MM.1S (cell line): ENCODE measurements around the gene NMNAT2.

Experiments
- DNase-seq: peaks from one replicate; pipeline ENCODE4 v3.0.0-alpha.2; 2015
- H2AFZ ChIP-seq: fragments of 300-600 bp; sonication (generic); 2 replicates; pipeline ENCODE4 v1.6.0; 2016; ENCODE audit warnings: antibody characterized with exemption, low read length
- H3F3A ChIP-seq: fragments of 300-600 bp; sonication (generic); 2 replicates; pipeline ENCODE4 v1.6.1; 2016; ENCODE audit warnings: mild to moderate bottlenecking, antibody characterized with exemption, low read length, moderate library complexity, mixed read lengths; ENCODE audit not compliant: insufficient read depth
- H3K27ac ChIP-seq: fragments of 300-600 bp; sonication (generic); 2 replicates; pipeline ENCODE4 v1.5.1; 2016; ENCODE audit warnings: mild to moderate bottlenecking, low read length
- H3K27me3 ChIP-seq: fragments of 300-600 bp; sonication (generic); replicated peaks from 2 replicates; pipeline ENCODE4 v1.6.0; 2016; ENCODE audit warnings: low read length; ENCODE audit not compliant: insufficient read depth
- H3K36me3 ChIP-seq: fragments of 300-600 bp; sonication (generic); replicated peaks from 2 replicates; pipeline ENCODE4 v1.6.1; 2016; ENCODE audit warnings: mild to moderate bottlenecking, low read length, mixed read lengths; ENCODE audit not compliant: insufficient read depth
- H3K4me1 ChIP-seq: fragments of 300-600 bp; sonication (generic); 2 replicates; pipeline ENCODE4 v1.6.1; 2016; ENCODE audit warnings: low read length, mixed read lengths
- H3K4me2 ChIP-seq: fragments of 300-600 bp; sonication (generic); 2 replicates; pipeline ENCODE4 v1.6.0; 2016; ENCODE audit warnings: low read depth, low read length
- H3K4me3 ChIP-seq: fragments of 300-600 bp; sonication (generic); 2 replicates; pipeline ENCODE4 v1.5.1; 2016; ENCODE audit warnings: low read length, mixed read lengths
- H3K79me2 ChIP-seq: fragments of 300-600 bp; sonication (generic); 2 replicates; pipeline ENCODE4 v1.6.1; 2016; ENCODE audit warnings: mixed run types, low read length, mixed read lengths
- H3K9ac ChIP-seq: fragments of 300-600 bp; sonication (generic); 2 replicates; pipeline ENCODE4 v1.6.1; 2016; ENCODE audit warnings: low read length, mixed read lengths
- H3K9me2 ChIP-seq: fragments of 300-600 bp; sonication (generic); replicated peaks from 2 replicates; pipeline ENCODE4 v1.6.1; 2016; ENCODE audit warnings: mild to moderate bottlenecking, low read length, mixed read lengths; ENCODE audit not compliant: insufficient read depth
- H3K9me3 ChIP-seq: fragments of 300-600 bp; sonication (generic); replicated peaks from 2 replicates; pipeline ENCODE4 v1.6.1; 2016; ENCODE audit warnings: mild to moderate bottlenecking, low read length, mixed read lengths; ENCODE audit not compliant: insufficient read depth
- H4K20me1 ChIP-seq: fragments of 300-600 bp; sonication (generic); 2 replicates; pipeline ENCODE4 v1.6.1; 2016; ENCODE audit warnings: mild to moderate bottlenecking, low read length, moderate library complexity, mixed read lengths; ENCODE audit not compliant: insufficient read depth
- EZH2 ChIP-seq: fragments of 300-600 bp; sonication (generic); optimal IDR thresholded peaks from 2 replicates; pipeline ENCODE3; 2017; ENCODE audit warnings: low read depth, mild to moderate bottlenecking, antibody characterized with exemption, low read length, mixed read lengths
- EZH2phosphoT487 ChIP-seq: fragments of 300-600 bp; sonication (generic); IDR thresholded peaks from 2 replicates; pipeline ENCODE4 v1.6.1; 2018; ENCODE audit warnings: antibody characterized with exemption, low read length
- TF ChIP-seq, protein P1 (sequence below): fragments of 300-600 bp; sonication (generic); IDR thresholded peaks from 2 replicates; pipeline ENCODE4 v1.5.1; 2016; ENCODE audit warnings: antibody characterized with exemption, low read length, mixed read lengths

The NMNAT2 gene

DNA sequence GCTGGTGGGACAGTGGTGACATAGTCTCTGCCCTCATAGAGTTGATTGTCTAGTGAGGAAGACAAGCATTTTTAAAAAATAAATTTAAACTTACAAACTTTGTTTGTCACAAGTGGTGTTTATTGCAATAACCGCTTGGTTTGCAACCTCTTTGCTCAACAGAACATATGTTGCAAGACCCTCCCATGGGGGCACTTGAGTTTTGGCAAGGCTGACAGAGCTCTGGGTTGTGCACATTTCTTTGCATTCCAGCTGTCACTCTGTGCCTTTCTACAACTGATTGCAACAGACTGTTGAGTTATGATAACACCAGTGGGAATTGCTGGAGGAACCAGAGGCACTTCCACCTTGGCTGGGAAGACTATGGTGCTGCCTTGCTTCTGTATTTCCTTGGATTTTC lies 173.7 kb downstream of the NMNAT2 start:
- Histone ChIP-seq H3K9ac (no peak overlapping the region), H3K27ac (no peak overlapping the region), H3K4me3 (no peak overlapping the region), H3K4me2 (no peak overlapping the region), H3K36me3 (no peaks in the 10 kb centered on the region), H3K4me1 (no peaks in the 10 kb centered on the region), H4K20me1 (no peaks in the 10 kb centered on the region), H2AFZ (no peak overlapping the region), H3F3A (no peaks in the 10 kb centered on the region), H3K9me2 (no peaks in the 10 kb centered on the region), H3K27me3 (no peaks in the 10 kb centered on the region), H3K9me3 (no peaks in the 10 kb centered on the region), H3K79me2 (no peaks in the 10 kb centered on the region)
- DNase-seq, result no peak
- TF ChIP-seq EZH2 (no peak), EZH2phosphoT487 (no peak)
- TF ChIP-seq, protein P1, sequence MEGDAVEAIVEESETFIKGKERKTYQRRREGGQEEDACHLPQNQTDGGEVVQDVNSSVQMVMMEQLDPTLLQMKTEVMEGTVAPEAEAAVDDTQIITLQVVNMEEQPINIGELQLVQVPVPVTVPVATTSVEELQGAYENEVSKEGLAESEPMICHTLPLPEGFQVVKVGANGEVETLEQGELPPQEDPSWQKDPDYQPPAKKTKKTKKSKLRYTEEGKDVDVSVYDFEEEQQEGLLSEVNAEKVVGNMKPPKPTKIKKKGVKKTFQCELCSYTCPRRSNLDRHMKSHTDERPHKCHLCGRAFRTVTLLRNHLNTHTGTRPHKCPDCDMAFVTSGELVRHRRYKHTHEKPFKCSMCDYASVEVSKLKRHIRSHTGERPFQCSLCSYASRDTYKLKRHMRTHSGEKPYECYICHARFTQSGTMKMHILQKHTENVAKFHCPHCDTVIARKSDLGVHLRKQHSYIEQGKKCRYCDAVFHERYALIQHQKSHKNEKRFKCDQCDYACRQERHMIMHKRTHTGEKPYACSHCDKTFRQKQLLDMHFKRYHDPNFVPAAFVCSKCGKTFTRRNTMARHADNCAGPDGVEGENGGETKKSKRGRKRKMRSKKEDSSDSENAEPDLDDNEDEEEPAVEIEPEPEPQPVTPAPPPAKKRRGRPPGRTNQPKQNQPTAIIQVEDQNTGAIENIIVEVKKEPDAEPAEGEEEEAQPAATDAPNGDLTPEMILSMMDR, result no peak

DNA sequence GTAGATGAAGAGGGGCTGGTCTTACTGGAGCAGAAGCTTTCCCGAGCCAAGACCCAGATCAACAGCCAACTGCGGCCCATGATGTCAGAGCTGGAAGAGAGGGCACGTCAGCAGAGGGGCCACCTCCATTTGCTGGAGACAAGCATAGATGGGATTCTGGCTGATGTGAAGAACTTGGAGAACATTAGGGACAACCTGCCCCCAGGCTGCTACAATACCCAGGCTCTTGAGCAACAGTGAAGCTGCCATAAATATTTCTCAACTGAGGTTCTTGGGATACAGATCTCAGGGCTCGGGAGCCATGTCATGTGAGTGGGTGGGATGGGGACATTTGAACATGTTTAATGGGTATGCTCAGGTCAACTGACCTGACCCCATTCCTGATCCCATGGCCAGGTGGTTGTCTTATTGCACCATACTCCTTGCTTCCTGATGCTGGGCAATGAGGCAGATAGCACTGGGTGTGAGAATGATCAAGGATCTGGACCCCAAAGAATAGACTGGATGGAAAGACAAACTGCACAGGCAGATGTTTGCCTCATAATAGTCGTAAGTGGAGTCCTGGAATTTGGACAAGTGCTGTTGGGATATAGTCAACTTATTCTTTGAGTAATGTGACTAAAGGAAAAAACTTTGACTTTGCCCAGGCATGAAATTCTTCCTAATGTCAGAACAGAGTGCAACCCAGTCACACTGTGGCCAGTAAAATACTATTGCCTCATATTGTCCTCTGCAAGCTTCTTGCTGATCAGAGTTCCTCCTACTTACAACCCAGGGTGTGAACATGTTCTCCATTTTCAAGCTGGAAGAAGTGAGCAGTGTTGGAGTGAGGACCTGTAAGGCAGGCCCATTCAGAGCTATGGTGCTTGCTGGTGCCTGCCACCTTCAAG lies 174.8 kb downstream of the NMNAT2 start:
- Histone ChIP-seq H4K20me1 (no peaks in the 10 kb centered on the region), H3K27ac (no peak overlapping the region), H3K9ac (no peak overlapping the region), H3K9me3 (no peaks in the 10 kb centered on the region), H3F3A (no peaks in the 10 kb centered on the region), H3K4me1 (no peaks in the 10 kb centered on the region), H3K4me3 (no peak overlapping the region), H2AFZ (no peak overlapping the region), H3K4me2 (no peak overlapping the region), H3K27me3 (no peaks in the 10 kb centered on the region), H3K36me3 (no peaks in the 10 kb centered on the region), H3K79me2 (no peaks in the 10 kb centered on the region), H3K9me2 (no peaks in the 10 kb centered on the region)
- DNase-seq, result no peak
- TF ChIP-seq EZH2 (no peak), EZH2phosphoT487 (no peak)
- TF ChIP-seq, protein P1, result no peak

DNA sequence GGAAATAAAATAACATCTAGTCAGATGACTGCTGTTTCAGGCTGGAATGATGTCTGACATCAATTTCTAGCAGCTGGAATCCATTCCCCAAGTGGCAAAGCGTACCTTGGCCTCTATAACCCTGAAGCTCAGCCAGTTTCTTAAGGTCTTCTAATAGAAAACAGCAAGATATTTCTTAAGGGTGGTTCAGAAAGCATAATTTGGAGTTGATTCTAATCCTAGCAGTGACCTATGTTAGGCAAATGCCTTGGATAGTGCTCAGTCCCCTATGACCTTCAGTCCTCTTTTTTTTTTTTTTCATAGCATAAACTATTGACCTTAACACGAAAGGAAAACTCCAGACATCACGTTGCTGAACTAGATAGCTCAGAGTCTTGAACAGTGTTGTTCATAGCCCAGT lies 175.6 kb downstream of the NMNAT2 start:
- Histone ChIP-seq H2AFZ (no peak overlapping the region), H3K36me3 (no peaks in the 10 kb centered on the region), H3K27ac (no peak overlapping the region), H3K9me2 (no peaks in the 10 kb centered on the region), H4K20me1 (no peaks in the 10 kb centered on the region), H3K79me2 (no peaks in the 10 kb centered on the region), H3K9me3 (no peaks in the 10 kb centered on the region), H3K4me3 (no peak overlapping the region), H3K4me2 (no peak overlapping the region), H3K9ac (no peak overlapping the region), H3K27me3 (no peaks in the 10 kb centered on the region), H3F3A (no peaks in the 10 kb centered on the region), H3K4me1 (no peaks in the 10 kb centered on the region)
- TF ChIP-seq, protein P1, result no peak
- TF ChIP-seq EZH2 (no peak), EZH2phosphoT487 (no peak)
- DNase-seq, result no peak
